ENCODE results near the gene DMRTC2. TPM values are rescaled to one million over a fixed set of nuclear protein-coding genes. Genes with fewer than 3 reads are reported as not detected.
"Not testable (repeated sequence)": the region's sequence is repeated elsewhere in the genome, so short reads cannot be mapped to it uniquely, and the experiment has no call there.

DMRTC2 gene
- total RNA-seq, 1 experiment from 2014 or later = not detected

- no TSS peak for BruUV-seq (replicated peaks)
These were observed 28.2 kb downstream of the DMRTC2 start for GRCh38 chr19:41872775-41873647.

GRCh38 chr19:41875973-41876372 lies 31.1 kb downstream of the DMRTC2 start:
- H3K27ac ChIP-seq (ENCODE audit: low read length); H3K36me3 ChIP-seq (ENCODE audit: low read depth, low read length); intact Hi-C loops (cut with micrococcal nuclease); H3K4me3 ChIP-seq (ENCODE audit: low read length); H3K9ac ChIP-seq (ENCODE audit: low read length); H3K4me2 ChIP-seq (ENCODE audit: low read length); BruUV-seq (replicated peaks); H3K9me3 ChIP-seq (ENCODE audit: low read length); DNase-seq; H3F3A ChIP-seq (ENCODE audit: low read length, unreplicated experiment); H3K4me1 ChIP-seq (ENCODE audit: insufficient read depth, low read length); H3K27me3 ChIP-seq (ENCODE audit: low read length); H3K9me2 ChIP-seq (replicated peaks; ENCODE audit: low read length); H4K20me1 ChIP-seq (ENCODE audit: low read length); CTCF ChIA-PET; ATAC-seq; H3K79me2 ChIP-seq (ENCODE audit: low read length); H2AFZ ChIP-seq (ENCODE audit: low read length): not testable (repeated sequence)
- POLR2A ChIA-PET (ENCODE audit: unreplicated experiment) = interaction anchor here (0.7 kb wide), 1 partner anchor 11 kb away, joined by 8 read pairs; no protein-coding TSS in a partner anchor

More at GRCh38 chr19:41872775-41873647, 28.2 kb downstream of the DMRTC2 start:
- TF ChIP-seq EZH2phosphoT487 (IDR thresholded peaks at IDR 0.05; ENCODE audit: borderline replicate concordance, low read length) (no peak), EZH2 (IDR thresholded peaks at IDR 0.05; ENCODE audit: low read length, unreplicated experiment) (no peak), CTCF (conservative IDR thresholded peaks at IDR 0.05; ENCODE audit: low read depth, low read length) (peak; percentile 78)
- H3K79me2 ChIP-seq (ENCODE audit: low read length) = peaks cover 3% of the 10 kb centered on the region; the same call in 1 of the 2 replicates
- no peak overlapping the region for H3K27ac ChIP-seq (ENCODE audit: low read length)
- H2AFZ ChIP-seq (ENCODE audit: low read length) = no peak overlapping the region
- ChIA-PET POLR2A (ENCODE audit: unreplicated experiment) (no interaction called here), CTCF (interaction anchor here (0.5 to 0.6 kb wide), 3 partner anchors 86 to 386 kb away, joined by 3 to 7 read pairs (median 3); partner anchors contain the start of gene RABAC1)
- H3K9ac ChIP-seq (ENCODE audit: low read length) = no peak overlapping the region
- H3K27me3 ChIP-seq (ENCODE audit: low read length) = no peaks in the 10 kb centered on the region
- H3K4me3 ChIP-seq (ENCODE audit: low read length) = no peak overlapping the region
- no peak overlapping the region for H3K4me2 ChIP-seq (ENCODE audit: low read length)
- peaks cover 8% of the 10 kb centered on the region; the same call in 1 of the 2 replicates for H3K4me1 ChIP-seq (ENCODE audit: insufficient read depth, low read length)
- ATAC-seq = peak; percentile 84
- no peaks in the 10 kb centered on the region for H3K9me2 ChIP-seq (replicated peaks; ENCODE audit: low read length)
- peaks cover 29% of the 10 kb centered on the region for H3K36me3 ChIP-seq (ENCODE audit: low read depth, low read length)
- no peaks in the 10 kb centered on the region for H3F3A ChIP-seq (ENCODE audit: low read length, unreplicated experiment)
- no peaks in the 10 kb centered on the region for H3K9me3 ChIP-seq (ENCODE audit: low read length)
- intact Hi-C loops (cut with micrococcal nuclease) = loop anchor here (5.0 kb wide), 2 partner anchors 64 to 84 kb away; partner anchors contain the start of gene RABAC1
- peak; percentile 75 for DNase-seq
- H4K20me1 ChIP-seq (ENCODE audit: low read length) = peaks cover 17% of the 10 kb centered on the region

- no peaks in the 10 kb centered on the region for H4K20me1 ChIP-seq (ENCODE audit: low read length)
- ChIA-PET CTCF (no interaction called here), POLR2A (ENCODE audit: unreplicated experiment) (no interaction called here)
- DNase-seq (no peak), ATAC-seq (no peak)
- H3K27me3 ChIP-seq (ENCODE audit: low read length) = no peaks in the 10 kb centered on the region
- no peak within 1 kb of the TSS for H3K4me3 ChIP-seq (ENCODE audit: low read length)
- no peaks in the 10 kb centered on the region for H3K9me3 ChIP-seq (ENCODE audit: low read length)
- no peak for TF ChIP-seq EZH2phosphoT487 (IDR thresholded peaks at IDR 0.05; ENCODE audit: borderline replicate concordance, low read length)
- TF ChIP-seq CTCF (conservative IDR thresholded peaks at IDR 0.05; ENCODE audit: low read depth, low read length) = no peak
- no peak for TF ChIP-seq EZH2 (IDR thresholded peaks at IDR 0.05; ENCODE audit: low read length, unreplicated experiment)
- intact Hi-C loops (cut with micrococcal nuclease) = no loop called here
- H3K9me2 ChIP-seq (replicated peaks; ENCODE audit: low read length) = no peaks in the 10 kb centered on the region
- H3K36me3 ChIP-seq (ENCODE audit: low read depth, low read length) = no peaks in the 10 kb centered on the region
- H3K4me1 ChIP-seq (ENCODE audit: insufficient read depth, low read length) = peaks cover 8% of the 10 kb centered on the region; the same call in 1 of the 2 replicates
- H3K9ac ChIP-seq (ENCODE audit: low read length) = no peak within 1 kb of the TSS
- H3K27ac ChIP-seq (ENCODE audit: low read length) = no peak within 1 kb of the TSS
- H3K79me2 ChIP-seq (ENCODE audit: low read length) = no peaks in the 10 kb centered on the region
- H2AFZ ChIP-seq (ENCODE audit: low read length) = no peak within 1 kb of the TSS
- H3K4me2 ChIP-seq (ENCODE audit: low read length) = no peak within 1 kb of the TSS
- H3F3A ChIP-seq (ENCODE audit: low read length, unreplicated experiment) = no peaks in the 10 kb centered on the region
- no TSS peak for BruUV-seq (replicated peaks)
These were observed 32.3 kb downstream of the DMRTC2 start, which contains the start of gene CD79A for GRCh38 chr19:41876847-41877832. TSS of gene CD79A (plus strand) at chr19:41877279. CDS start at chr19:41877305, 26 bp downstream.
